BLaER1 treated with 17β-estradiol and CSF1 and Interleukin-3, amounts not matched to agents 10 nM and 100 nM (cell line): ENCODE results near the gene CHRND.

ENCODE experiments used
- H3K27ac ChIP-seq, 11 experiments: shearing (Covaris generic); formaldehyde crosslinking; 2 replicates each; pipeline ENCODE4 v1.8.1; 2022
- H3K27me3 ChIP-seq, 11 experiments: shearing (Covaris generic); formaldehyde crosslinking; 2 replicates each; pipeline ENCODE4 v1.8.1; 2022
- H3K36me3 ChIP-seq, 11 experiments: shearing (Covaris generic); formaldehyde crosslinking; 2 replicates each; pipeline ENCODE4 v1.8.1; 2022
- H3K4me1 ChIP-seq, 10 experiments: shearing (Covaris generic); formaldehyde crosslinking; 2 replicates each; pipeline ENCODE4 v1.8.1; 2022
- H3K4me2 ChIP-seq, 11 experiments: shearing (Covaris generic); formaldehyde crosslinking; 2 replicates each; pipeline ENCODE4 v1.8.1; 2022
- H3K4me3 ChIP-seq, 10 experiments: shearing (Covaris generic); formaldehyde crosslinking; 2 replicates each; pipeline ENCODE4 v1.8.1; 2022
- H3K9ac ChIP-seq, 11 experiments: shearing (Covaris generic); formaldehyde crosslinking; 2 replicates each; pipeline ENCODE4 v1.8.1; 2022
- H3K9me3 ChIP-seq, 11 experiments: shearing (Covaris generic); formaldehyde crosslinking; replicated peaks in 1 of 11; 2 replicates each; pipeline ENCODE4 v1.8.1; 2022
- H4K20me1 ChIP-seq, 11 experiments: shearing (Covaris generic); formaldehyde crosslinking; 2 replicates each; pipeline ENCODE4 v1.8.1; 2022
- Cebpa-rat ChIP-seq, 11 experiments: shearing (Covaris generic); IDR thresholded peaks; 2 replicates each; pipeline ENCODE4 v1.8.1; 2022

CHRND gene

DNA sequence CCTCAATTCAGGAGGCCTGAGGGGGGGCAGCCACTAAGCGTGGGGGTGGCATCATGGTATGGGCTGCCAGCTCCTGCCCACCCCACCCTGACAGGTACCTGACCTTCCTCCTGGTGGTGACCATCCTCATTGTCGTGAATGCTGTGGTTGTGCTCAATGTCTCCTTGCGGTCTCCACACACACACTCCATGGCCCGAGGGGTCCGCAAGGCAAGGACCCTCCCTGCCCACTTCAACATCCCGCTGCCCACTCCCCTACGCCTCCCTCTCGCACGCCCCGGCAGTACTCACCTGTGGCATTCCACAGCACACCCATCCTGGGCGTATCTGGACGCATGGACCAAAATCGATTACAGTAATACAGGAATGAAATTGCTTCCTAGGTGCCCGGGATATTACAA, 17.5 kb downstream of the CHRND start:
- peaks cover 2 to 18% (median 10%) of the 10 kb centered on the region in 11 experiments; a peak in 21 of 22 replicates for H3K9me3 ChIP-seq
- H3K36me3 ChIP-seq, result peaks cover 11 to 58% (median 38%) of the 10 kb centered on the region in 11 experiments; a peak in 21 of 22 replicates
- no peak for TF ChIP-seq Cebpa-rat (IDR thresholded peaks at IDR 0.05)
- peaks cover 34 to 72% (median 58%) of the 10 kb centered on the region in 10 experiments for H3K4me1 ChIP-seq
- H3K4me3 ChIP-seq, result no peak overlapping the region
- H3K27ac ChIP-seq, result no peak overlapping the region
- H3K9ac ChIP-seq, result no peak overlapping the region
- H4K20me1 ChIP-seq, result peaks cover 13 to 65% (median 44%) of the 10 kb centered on the region in 11 experiments; a peak in 20 of 22 replicates
- no peak overlapping the region for H3K4me2 ChIP-seq
- no peaks in the 10 kb centered on the region for H3K27me3 ChIP-seq

DNA sequence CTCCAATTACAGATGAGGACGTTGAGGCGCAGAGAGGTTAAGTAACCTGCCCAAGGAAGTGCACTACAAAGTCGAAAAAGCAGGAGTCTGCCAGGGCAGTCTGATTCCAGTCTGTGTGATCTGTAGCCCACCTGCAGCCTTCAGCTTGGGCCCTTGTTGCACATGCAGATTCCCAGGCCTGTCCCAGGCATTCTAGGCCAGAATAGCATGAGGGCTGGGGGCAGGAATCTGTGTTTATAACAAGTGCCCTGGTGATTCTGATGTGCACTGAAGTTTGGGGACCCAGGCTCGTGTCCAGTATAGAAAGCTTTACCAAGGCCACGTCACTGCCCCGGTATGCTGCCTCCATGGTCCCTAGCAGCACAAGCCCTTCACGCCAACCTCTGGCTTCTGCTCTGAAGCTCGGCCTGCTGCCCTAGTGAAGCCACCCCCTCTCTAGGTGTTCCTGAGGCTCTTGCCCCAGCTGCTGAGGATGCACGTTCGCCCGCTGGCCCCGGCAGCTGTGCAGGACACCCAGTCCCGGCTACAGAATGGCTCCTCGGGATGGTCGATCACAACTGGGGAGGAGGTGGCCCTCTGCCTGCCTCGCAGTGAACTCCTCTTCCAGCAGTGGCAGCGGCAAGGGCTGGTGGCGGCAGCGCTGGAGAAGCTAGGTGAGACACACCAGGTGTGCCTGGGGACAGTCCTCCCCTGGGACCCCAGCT, 18.1 kb downstream of the CHRND start:
- peaks cover 7 to 24% (median 16%) of the 10 kb centered on the region in 11 experiments; a peak in 21 of 22 replicates for H3K9me3 ChIP-seq
- peaks cover 11 to 64% (median 44%) of the 10 kb centered on the region in 11 experiments; a peak in 21 of 22 replicates for H3K36me3 ChIP-seq
- H3K4me1 ChIP-seq, result peaks cover 29 to 73% (median 53%) of the 10 kb centered on the region in 10 experiments
- no peak overlapping the region for H3K9ac ChIP-seq
- peaks cover 13 to 65% (median 44%) of the 10 kb centered on the region in 11 experiments; a peak in 20 of 22 replicates for H4K20me1 ChIP-seq
- H3K4me2 ChIP-seq, result no peak overlapping the region
- H3K27me3 ChIP-seq, result no peaks in the 10 kb centered on the region
- no peak overlapping the region for H3K27ac ChIP-seq
- TF ChIP-seq Cebpa-rat (IDR thresholded peaks at IDR 0.05), result no peak
- no peak overlapping the region for H3K4me3 ChIP-seq

DNA sequence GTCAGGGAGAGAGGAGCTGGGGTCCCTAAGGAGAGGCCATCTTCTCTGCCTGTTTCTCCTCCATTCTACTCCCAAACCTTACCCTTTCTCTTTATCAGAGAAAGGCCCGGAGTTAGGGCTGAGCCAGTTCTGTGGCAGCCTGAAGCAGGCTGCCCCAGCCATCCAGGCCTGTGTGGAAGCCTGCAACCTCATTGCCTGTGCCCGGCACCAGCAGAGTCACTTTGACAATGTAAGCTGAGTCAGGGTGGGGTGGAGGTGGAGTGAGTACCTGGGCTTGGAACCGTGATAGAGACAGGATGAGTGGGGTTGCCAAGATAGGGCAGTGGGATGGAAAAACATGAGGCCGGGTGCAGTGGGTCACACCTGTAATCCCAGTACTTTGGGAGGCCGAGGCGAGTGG, 18.7 kb downstream of the CHRND start:
- no peak for TF ChIP-seq Cebpa-rat (IDR thresholded peaks at IDR 0.05)
- H3K27me3 ChIP-seq, result no peaks in the 10 kb centered on the region
- H3K27ac ChIP-seq, result no peak overlapping the region; a peak in 1 of 22 replicates
- no peak overlapping the region for H3K4me2 ChIP-seq
- H4K20me1 ChIP-seq, result peaks cover 13 to 65% (median 44%) of the 10 kb centered on the region in 11 experiments; a peak in 20 of 22 replicates
- no peak overlapping the region for H3K4me3 ChIP-seq
- H3K9me3 ChIP-seq, result peaks cover 7 to 29% (median 21%) of the 10 kb centered on the region in 11 experiments; a peak in 21 of 22 replicates
- peaks cover 29 to 73% (median 53%) of the 10 kb centered on the region in 10 experiments for H3K4me1 ChIP-seq
- peaks cover 11 to 66% (median 46%) of the 10 kb centered on the region in 11 experiments; a peak in 21 of 22 replicates for H3K36me3 ChIP-seq
- H3K9ac ChIP-seq, result no peak overlapping the region

GRCh38 chr2:232545511-232546375, 19.8 kb downstream of the CHRND start:
- Histone ChIP-seq H3K4me2 (peak overlapping the region; percentile 21 to 84 (median 70)), H3K36me3 (peaks cover 11 to 66% (median 46%) of the 10 kb centered on the region in 11 experiments; a peak in 21 of 22 replicates), H3K4me3 (0 out of 20 replicates have a peak overlapping the region, but pooled peaks of 1 of the 10 experiments have one; percentile 14), H3K9ac (peak overlapping the region in 6 of 11 experiments; percentile 9 to 37 (median 26); a peak in 7 of 22 replicates), H3K27me3 (no peaks in the 10 kb centered on the region), H3K4me1 (peaks cover 30 to 63% (median 52%) of the 10 kb centered on the region in 10 experiments), H4K20me1 (peaks cover 13 to 65% (median 43%) of the 10 kb centered on the region in 11 experiments; a peak in 20 of 22 replicates), H3K9me3 (peaks cover 7 to 29% (median 21%) of the 10 kb centered on the region in 11 experiments; a peak in 21 of 22 replicates), H3K27ac (peak overlapping the region in 9 of 11 experiments; percentile 25 to 70 (median 53); a peak in 15 of 22 replicates)
- TF ChIP-seq Cebpa-rat (IDR thresholded peaks at IDR 0.05), result no peak; a peak in 1 of 22 replicates

DNA sequence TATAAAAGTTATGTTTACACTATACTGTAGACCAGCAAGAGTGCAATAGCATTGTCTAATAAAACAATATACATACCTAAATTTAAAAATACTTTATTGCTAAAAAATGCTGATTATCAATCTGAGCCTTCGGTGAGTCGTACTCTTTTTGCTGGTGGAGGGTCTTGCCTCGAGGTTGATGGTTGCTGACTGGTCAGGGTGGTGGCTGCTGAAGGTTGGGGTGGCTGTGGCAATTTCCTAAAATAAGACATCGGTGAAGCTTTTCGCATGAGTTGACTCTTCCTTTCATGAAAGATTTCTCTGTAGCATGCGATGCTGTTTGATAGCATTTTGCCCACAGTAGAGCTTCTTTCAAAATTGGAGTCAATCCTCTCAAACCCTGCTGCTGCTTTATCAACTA, 22.0 kb downstream of the CHRND start:
- peaks cover 33 to 66% (median 54%) of the 10 kb centered on the region in 10 experiments for H3K4me1 ChIP-seq
- H3K9ac ChIP-seq, result no peak overlapping the region
- 0 out of 20 replicates have a peak overlapping the region, but pooled peaks of 1 of the 10 experiments have one; percentile 14 for H3K4me3 ChIP-seq
- no peak for TF ChIP-seq Cebpa-rat (IDR thresholded peaks at IDR 0.05)
- peak overlapping the region in 1 of 11 experiments; percentile 62; a peak in 1 of 22 replicates for H3K27ac ChIP-seq
- H3K9me3 ChIP-seq, result peaks cover 7 to 29% (median 21%) of the 10 kb centered on the region in 11 experiments; a peak in 21 of 22 replicates
- H3K27me3 ChIP-seq, result no peaks in the 10 kb centered on the region
- peaks cover 21 to 64% (median 49%) of the 10 kb centered on the region in 11 experiments; a peak in 20 of 22 replicates for H4K20me1 ChIP-seq
- peak overlapping the region in 7 of 11 experiments; percentile 63 to 84 (median 76); a peak in 14 of 22 replicates for H3K4me2 ChIP-seq
- H3K36me3 ChIP-seq, result peaks cover 23 to 74% (median 56%) of the 10 kb centered on the region in 11 experiments

DNA sequence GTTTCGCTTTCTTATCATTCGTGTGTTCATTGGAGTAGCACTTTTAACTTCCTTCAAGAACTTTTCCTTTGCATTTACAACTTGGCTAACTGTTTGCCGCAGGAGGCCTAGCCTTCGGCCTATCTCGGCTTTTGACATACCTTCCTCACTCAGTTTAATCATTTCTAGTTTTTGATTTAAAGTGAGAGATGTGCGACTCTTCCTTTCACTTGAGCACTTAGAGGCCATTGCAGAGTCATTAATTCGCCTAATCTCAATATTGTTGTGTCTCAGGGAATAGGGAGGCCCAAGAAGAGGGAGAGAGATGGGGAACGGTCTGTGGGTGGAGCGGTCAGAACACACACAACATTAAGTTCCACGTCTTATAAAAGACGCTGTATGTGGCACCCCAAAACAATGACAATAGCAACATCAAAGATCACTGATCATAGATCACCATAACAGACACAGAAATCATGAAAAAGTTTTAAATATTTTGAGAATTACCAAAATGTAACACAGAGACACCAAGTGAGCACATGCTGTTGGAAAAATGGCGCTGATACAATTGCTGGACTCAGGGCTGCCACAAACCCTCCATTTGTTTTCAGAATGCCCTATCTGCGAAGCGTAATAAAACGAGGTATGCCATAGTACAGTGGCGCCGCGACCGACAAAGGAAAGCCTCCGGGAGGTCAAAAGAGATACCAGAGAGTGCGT, 23.8 kb downstream of the CHRND start:
- H3K27ac ChIP-seq, result peak overlapping the region; percentile 92 to 99 (median 97)
- peak overlapping the region; percentile 95 to 99 (median 97) for H3K9ac ChIP-seq
- H3K4me2 ChIP-seq, result peak overlapping the region; percentile 81 to 91 (median 85)
- peaks cover 7 to 29% (median 21%) of the 10 kb centered on the region in 11 experiments; a peak in 21 of 22 replicates for H3K9me3 ChIP-seq
- H3K4me1 ChIP-seq, result peaks cover 37 to 84% (median 67%) of the 10 kb centered on the region in 10 experiments
- H4K20me1 ChIP-seq, result peaks cover 21 to 64% (median 53%) of the 10 kb centered on the region in 11 experiments
- H3K27me3 ChIP-seq, result no peaks in the 10 kb centered on the region
- H3K36me3 ChIP-seq, result peaks cover 24 to 73% (median 57%) of the 10 kb centered on the region in 11 experiments
- peak overlapping the region; percentile 67 to 83 (median 78) for H3K4me3 ChIP-seq
- no peak for TF ChIP-seq Cebpa-rat (IDR thresholded peaks at IDR 0.05)

- Histone ChIP-seq H3K27ac (peak within 1 kb of the TSS; percentile 92 to 99 (median 97)), H3K9me3 (peaks cover 7 to 29% (median 21%) of the 10 kb centered on the region in 11 experiments; a peak in 21 of 22 replicates), H3K36me3 (peaks cover 27 to 73% (median 59%) of the 10 kb centered on the region in 11 experiments), H3K4me2 (peak within 1 kb of the TSS; percentile 81 to 97 (median 85)), H3K4me3 (peak within 1 kb of the TSS; percentile 67 to 83 (median 78)), H4K20me1 (peaks cover 24 to 64% (median 53%) of the 10 kb centered on the region in 11 experiments), H3K4me1 (peaks cover 34 to 86% (median 62%) of the 10 kb centered on the region in 10 experiments), H3K9ac (peak within 1 kb of the TSS; percentile 95 to 99 (median 97)), H3K27me3 (no peaks in the 10 kb centered on the region)
- no peak for TF ChIP-seq Cebpa-rat (IDR thresholded peaks at IDR 0.05)
Measured at GRCh38 chr2:232550354-232551249, 24.6 kb downstream of the CHRND start, which contains the start of the genes EIF4E2 and TIGD1. EIF4E2 (plus strand) TSS chr2:232550689; CDS start chr2:232550725, 36 bp downstream. TIGD1 (minus strand) TSS chr2:232550557; CDS start chr2:232549882, 675 bp downstream.
